DOHH2 (cell line): ENCODE measurements around the gene KRTAP3-1.
"Not testable (repeated sequence)": the region's sequence is repeated elsewhere in the genome, so short reads cannot be mapped to it uniquely, and the experiment has no call there.

Experiments
- H3F3A ChIP-seq: fragments of 200-600 bp; sonication (generic), shearing (Covaris generic); 2 replicates; pipeline ENCODE4 v1.6.0; 2016; ENCODE audit warnings: antibody characterized with exemption, mild to moderate bottlenecking; ENCODE audit not compliant: control insufficient read depth, insufficient read depth
- H3K27ac ChIP-seq: fragments of 200-600 bp; sonication (generic); 2 replicates; pipeline ENCODE4 v1.5.1; 2014; ENCODE audit warnings: low read depth, mild to moderate bottlenecking, low read length, moderate library complexity
- H3K27me3 ChIP-seq: fragments of 200-600 bp; sonication (generic); 2 replicates; pipeline ENCODE4 v1.6.1; 2014; ENCODE audit warnings: mild to moderate bottlenecking, low read length, mixed read lengths; ENCODE audit not compliant: control insufficient read depth
- H3K36me3 ChIP-seq: fragments of 200-600 bp; sonication (generic); 2 replicates; pipeline ENCODE4 v1.6.1; 2014; ENCODE audit warnings: mild to moderate bottlenecking, low read length, moderate library complexity, mixed read lengths; ENCODE audit not compliant: control insufficient read depth
- H3K4me1 ChIP-seq: fragments of 200-600 bp; sonication (generic); 2 replicates; pipeline ENCODE4 v1.6.1; 2014; ENCODE audit warnings: mild to moderate bottlenecking, low read length, mixed read lengths; ENCODE audit not compliant: control insufficient read depth
- H3K4me2 ChIP-seq: fragments of 200-600 bp; sonication (generic); 2 replicates; pipeline ENCODE4 v1.6.0; 2014; ENCODE audit warnings: mild to moderate bottlenecking, low read length, moderate library complexity
- H3K4me3 ChIP-seq: fragments of 200-600 bp; sonication (generic); 2 replicates; pipeline ENCODE4 v1.5.1; 2014; ENCODE audit warnings: mild to moderate bottlenecking, low read length, mixed read lengths
- H3K79me2 ChIP-seq: fragments of 200-600 bp; sonication (generic); 2 replicates; pipeline ENCODE4 v1.6.1; 2014; ENCODE audit warnings: mild to moderate bottlenecking, low read length, mixed read lengths; ENCODE audit not compliant: control insufficient read depth
- H3K9me2 ChIP-seq: fragments of 200-600 bp; sonication (generic); replicated peaks from 2 replicates; pipeline ENCODE4 v1.6.1; 2014; ENCODE audit warnings: mild to moderate bottlenecking, low read length, mixed read lengths; ENCODE audit not compliant: control insufficient read depth
- H3K9me3 ChIP-seq: fragments of 200-600 bp; sonication (generic); 2 replicates; pipeline ENCODE4 v1.6.1; 2014; ENCODE audit warnings: antibody characterized with exemption, low read length, mixed read lengths; ENCODE audit not compliant: control insufficient read depth, insufficient read depth
- H4K20me1 ChIP-seq: fragments of 200-600 bp; sonication (generic); 2 replicates; pipeline ENCODE4 v1.6.0; 2014; ENCODE audit warnings: low read depth, mild to moderate bottlenecking, antibody characterized with exemption, low read length, moderate library complexity; ENCODE audit not compliant: control insufficient read depth, insufficient read depth
- EZH2phosphoT487 ChIP-seq: fragments of 200-600 bp; sonication (generic); IDR thresholded peaks from 2 replicates; pipeline ENCODE4 v1.6.1; 2017; ENCODE audit warnings: borderline replicate concordance, mild to moderate bottlenecking, antibody characterized with exemption, low read length, moderate library complexity, mixed read lengths
- TF ChIP-seq, protein P1 (sequence below): fragments of 200-600 bp; sonication (generic); IDR thresholded peaks from one replicate; pipeline ENCODE4 v1.5.1; 2014; ENCODE audit warnings: antibody characterized with exemption, mild to moderate bottlenecking, low read depth, low read length; ENCODE audit not compliant: poor library complexity, severe bottlenecking

The KRTAP3-1 gene

DNA sequence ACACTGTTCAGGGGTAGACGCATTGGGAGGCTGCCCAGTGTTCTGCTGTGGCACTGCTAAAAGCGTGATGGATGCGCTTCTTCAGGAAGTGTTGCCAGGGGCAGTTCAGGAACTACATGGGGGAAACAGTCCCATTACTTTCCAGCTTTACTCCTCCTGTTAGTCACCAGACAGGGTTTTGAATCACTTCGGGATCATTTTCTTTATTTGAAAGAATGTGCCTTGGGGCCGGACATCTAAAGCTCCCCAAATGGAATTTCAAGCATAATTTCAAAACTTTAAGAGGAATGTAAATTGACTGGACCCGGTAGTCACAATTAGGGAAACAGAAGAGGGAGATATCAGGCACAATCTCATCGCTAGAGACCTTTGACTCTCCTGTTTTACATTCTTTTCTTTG lies 39.5 kb upstream of the KRTAP3-1 start:
- TF ChIP-seq EZH2phosphoT487: no peak
- TF ChIP-seq, protein P1, sequence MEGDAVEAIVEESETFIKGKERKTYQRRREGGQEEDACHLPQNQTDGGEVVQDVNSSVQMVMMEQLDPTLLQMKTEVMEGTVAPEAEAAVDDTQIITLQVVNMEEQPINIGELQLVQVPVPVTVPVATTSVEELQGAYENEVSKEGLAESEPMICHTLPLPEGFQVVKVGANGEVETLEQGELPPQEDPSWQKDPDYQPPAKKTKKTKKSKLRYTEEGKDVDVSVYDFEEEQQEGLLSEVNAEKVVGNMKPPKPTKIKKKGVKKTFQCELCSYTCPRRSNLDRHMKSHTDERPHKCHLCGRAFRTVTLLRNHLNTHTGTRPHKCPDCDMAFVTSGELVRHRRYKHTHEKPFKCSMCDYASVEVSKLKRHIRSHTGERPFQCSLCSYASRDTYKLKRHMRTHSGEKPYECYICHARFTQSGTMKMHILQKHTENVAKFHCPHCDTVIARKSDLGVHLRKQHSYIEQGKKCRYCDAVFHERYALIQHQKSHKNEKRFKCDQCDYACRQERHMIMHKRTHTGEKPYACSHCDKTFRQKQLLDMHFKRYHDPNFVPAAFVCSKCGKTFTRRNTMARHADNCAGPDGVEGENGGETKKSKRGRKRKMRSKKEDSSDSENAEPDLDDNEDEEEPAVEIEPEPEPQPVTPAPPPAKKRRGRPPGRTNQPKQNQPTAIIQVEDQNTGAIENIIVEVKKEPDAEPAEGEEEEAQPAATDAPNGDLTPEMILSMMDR: no peak
- Histone ChIP-seq H3K4me2 (no peak overlapping the region), H3K36me3 (no peaks in the 10 kb centered on the region), H3K79me2 (no peaks in the 10 kb centered on the region), H3K4me1 (peaks cover 17% of the 10 kb centered on the region), H3K27me3 (0 out of 2 replicates have a peak, but pooled peaks cover 4% of the 10 kb centered on the region), H3K9me2 (no peaks in the 10 kb centered on the region), H3K4me3 (no peak overlapping the region), H3K27ac (no peak overlapping the region), H3K9me3 (no peaks in the 10 kb centered on the region), H3F3A (no peaks in the 10 kb centered on the region), H4K20me1 (no peaks in the 10 kb centered on the region)

DNA sequence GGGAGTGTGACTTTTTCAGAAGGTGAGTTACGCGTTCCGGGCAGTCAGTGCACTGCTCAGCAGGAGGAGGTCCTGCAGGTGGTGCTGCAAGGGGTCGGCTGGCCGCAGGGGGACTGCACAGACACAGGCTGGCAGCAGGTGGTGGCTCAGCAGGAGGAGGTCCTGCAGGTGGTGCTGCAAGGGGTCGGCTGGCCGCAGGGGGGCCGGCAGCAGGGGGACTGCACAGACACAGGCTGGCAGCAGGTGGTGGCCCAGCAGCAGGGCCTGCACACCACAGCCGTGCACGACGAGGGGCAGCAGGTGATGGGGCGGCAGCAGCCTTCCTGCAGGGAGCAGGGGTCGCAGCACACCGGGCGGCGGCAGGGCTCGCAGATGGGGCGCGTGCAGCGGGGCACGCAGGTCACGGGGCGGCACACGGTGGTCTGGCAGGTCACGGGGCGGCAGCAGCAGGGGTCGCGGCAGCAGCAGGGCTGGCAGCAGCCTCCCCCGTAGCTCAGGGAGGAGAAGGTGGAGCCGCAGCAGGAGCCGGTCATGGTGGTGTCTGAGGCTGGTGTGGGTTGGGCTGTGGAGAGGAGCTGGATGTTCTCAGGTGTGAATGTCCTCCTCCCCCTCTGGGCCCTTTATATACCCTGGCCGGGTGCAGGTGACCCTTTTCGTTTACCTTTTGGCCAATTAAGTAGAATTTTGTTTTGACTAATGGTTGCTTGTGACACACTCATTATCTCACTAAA lies 38.0 kb upstream of the KRTAP3-1 start, which contains the start of gene KRTAP2-1:
Gene KRTAP2-1 (minus strand): TSS at position 582 of the 731 bp plus-strand sequence. CDS start 49 bp downstream, at position 533.
- not testable (repeated sequence) for H3K79me2 ChIP-seq, H3K4me3 ChIP-seq, H3F3A ChIP-seq, H3K9me3 ChIP-seq, H3K27me3 ChIP-seq, H3K4me2 ChIP-seq, H3K9me2 ChIP-seq, H4K20me1 ChIP-seq, H3K27ac ChIP-seq, H3K36me3 ChIP-seq
- H3K4me1 ChIP-seq: peaks cover 17% of the 10 kb centered on the region

DNA sequence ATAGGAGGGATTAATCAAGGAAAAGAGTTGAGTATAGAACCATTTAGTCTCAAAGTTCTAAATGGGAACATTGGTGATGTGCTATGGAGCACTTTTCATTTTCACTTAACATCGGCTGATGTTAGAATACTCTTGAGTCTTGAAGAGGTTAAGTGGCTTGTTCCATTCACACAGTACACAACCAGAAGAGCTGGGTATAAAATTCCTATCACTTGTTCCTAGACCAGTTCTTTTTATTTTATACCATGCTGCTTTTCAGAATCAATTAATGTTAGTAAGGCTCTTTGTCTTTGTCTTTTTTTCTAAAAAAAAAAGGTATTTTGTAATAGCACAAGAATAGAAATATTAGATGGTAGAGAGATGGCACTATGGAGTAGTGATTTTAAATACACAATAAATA lies 34.0 kb upstream of the KRTAP3-1 start:
- Histone ChIP-seq H3K4me3 (no peak overlapping the region), H3F3A (no peaks in the 10 kb centered on the region), H3K9me2 (no peaks in the 10 kb centered on the region), H3K4me2 (no peak overlapping the region), H4K20me1 (no peaks in the 10 kb centered on the region), H3K36me3 (no peaks in the 10 kb centered on the region), H3K9me3 (no peaks in the 10 kb centered on the region), H3K27ac (no peak overlapping the region), H3K4me1 (peaks cover 8% of the 10 kb centered on the region), H3K27me3 (no peaks in the 10 kb centered on the region; the same call in 1 of the 2 replicates), H3K79me2 (no peaks in the 10 kb centered on the region)
- TF ChIP-seq, protein P1: no peak
- TF ChIP-seq EZH2phosphoT487: no peak

DNA sequence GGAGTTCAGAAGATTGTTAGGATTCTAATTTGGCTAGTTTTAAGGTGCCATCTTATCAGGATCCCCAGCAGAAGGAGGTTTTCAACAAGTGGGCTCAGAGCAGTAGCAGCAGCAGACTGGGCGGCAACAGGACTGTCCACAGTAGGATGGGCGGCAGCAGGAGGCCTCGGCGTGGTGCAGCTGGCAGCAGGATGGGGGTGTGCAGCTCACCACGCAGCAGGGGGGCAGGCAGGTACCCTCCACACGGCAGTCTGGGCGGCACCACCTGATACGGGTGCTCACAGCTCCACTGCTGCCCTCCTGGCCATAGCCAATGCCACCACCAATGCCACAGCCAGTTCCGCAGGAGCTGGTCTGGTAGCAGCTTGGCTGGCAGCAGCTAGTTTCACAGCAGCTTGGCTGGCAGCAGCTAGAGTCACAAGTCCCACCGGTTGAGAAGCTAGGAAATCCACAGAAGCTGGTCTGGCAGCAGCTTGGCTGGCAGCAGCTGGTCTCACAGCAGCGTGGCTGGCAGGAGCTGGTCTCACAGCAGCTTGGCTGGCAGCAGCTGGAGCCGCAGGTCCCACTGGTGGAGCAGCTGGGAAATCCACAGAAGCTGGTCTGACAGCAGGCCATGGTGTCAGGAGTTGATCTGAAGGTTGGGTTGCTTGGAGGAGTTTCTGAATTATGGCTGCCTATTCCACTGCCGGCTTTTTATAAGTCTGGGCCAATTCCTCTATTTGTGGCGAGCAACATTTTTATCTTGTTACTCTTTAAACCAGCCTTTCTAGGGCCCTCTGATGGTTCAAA lies 32.0 kb upstream of the KRTAP3-1 start, which contains the start of gene KRTAP1-1:
Gene KRTAP1-1 (minus strand): TSS at position 668 of the 789 bp plus-strand sequence. CDS start 53 bp downstream, at position 615.
- not testable (repeated sequence) for H3F3A ChIP-seq, H3K9me3 ChIP-seq, H3K4me2 ChIP-seq, H3K4me1 ChIP-seq, H4K20me1 ChIP-seq, H3K27ac ChIP-seq, H3K79me2 ChIP-seq, H3K4me3 ChIP-seq, H3K27me3 ChIP-seq, H3K36me3 ChIP-seq, H3K9me2 ChIP-seq
